K562 treated with DMSO at 1 percent for 48 hours (cell line): ENCODE measurements around the gene XPC. TPM values are rescaled to one million over a fixed set of nuclear protein-coding genes. Genes with fewer than 3 reads are reported as not detected.

Source experiments
- total RNA-seq: library from RNA; unstranded; fragments of 300-600 nt; gene quantifications from 2 replicates; pipeline ENCODE4 v1.2.3, GENCODE V29; 2022; ENCODE audit warnings: low replicate concordance; ENCODE audit errors: extremely low read depth

XPC gene
- total RNA-seq, result not detected in 2 replicates

GRCh38 chr3:14178247-14179113 lies at the start of gene XPC, which contains the start of gene LSM3:
Gene XPC (minus strand): TSS chr3:14178601. CDS start chr3:14178568, 33 bp downstream.
Gene LSM3 (plus strand): TSS chr3:14178817. CDS start chr3:14178861, 44 bp downstream.

DNA sequence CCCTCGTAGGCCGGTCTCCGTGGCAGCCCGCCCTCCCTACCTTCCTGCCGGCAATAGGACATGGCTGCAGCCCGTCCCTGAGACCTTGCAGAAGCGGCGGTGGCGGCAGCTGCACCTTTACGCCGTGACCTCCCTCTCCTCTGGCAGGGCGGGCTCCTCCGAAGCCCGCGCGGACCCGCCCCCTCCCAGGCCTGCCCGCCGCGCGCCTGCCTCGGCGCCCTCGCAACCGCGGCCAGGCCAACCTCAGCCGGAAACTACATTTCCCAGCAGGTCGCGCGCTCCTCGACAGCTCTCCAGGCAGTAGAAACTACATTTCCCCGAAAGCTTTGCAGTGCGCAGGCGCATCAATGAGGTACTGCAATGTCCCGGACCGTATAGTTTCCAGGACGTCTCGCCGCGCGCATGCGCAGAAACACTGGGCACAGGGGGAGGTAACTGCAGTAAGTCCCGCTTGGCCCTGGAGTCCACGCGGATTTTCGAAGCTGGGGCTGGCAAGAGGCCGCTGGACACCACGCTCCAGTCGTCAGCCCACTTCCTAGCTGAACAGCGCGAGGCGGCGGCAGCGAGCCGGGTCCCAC lies 53.7 kb downstream of the XPC start, which contains the start of the genes CHCHD4 and TMEM43:
Gene CHCHD4 (minus strand): TSS at position 256 of the 578 bp plus-strand sequence. CDS start 194 bp downstream, at position 62.
Gene TMEM43 (plus strand): TSS at position 438 of the 578 bp plus-strand sequence. CDS start 142 bp downstream, outside the sequence.

Other genes with a start within 250 kb of the XPC start
- gene CHCHD4, start 53.7 kb downstream of the XPC start, total RNA-seq, result not detected in 2 replicates
- gene TMEM43, start 53.5 kb downstream of the XPC start, total RNA-seq, result not detected in 2 replicates
- not detected in 2 replicates for gene LSM3, start 216 bp upstream of the XPC start, total RNA-seq
- gene SLC6A6, start 224.0 kb upstream of the XPC start, total RNA-seq, result not detected in 2 replicates